Fibroblast of pulmonary artery (primary cell): ENCODE data around the gene SERTAD3.
"Not testable (repeated sequence)": the region's sequence is repeated elsewhere in the genome, so short reads cannot be mapped to it uniquely, and the experiment has no call there.

ENCODE experiments used
- DNase-seq: peaks from one replicate; pipeline ENCODE4 v3.0.0-alpha.2; 2010; ENCODE audit warnings: low read depth
- H3K4me3 ChIP-seq: replicated peaks from 2 replicates; pipeline ENCODE4 v1.5.1; 2011; ENCODE audit warnings: low read depth, mild to moderate bottlenecking, control low read depth, low read length, moderate library complexity
- TF ChIP-seq, protein P1 (sequence below): IDR thresholded peaks from 2 replicates; pipeline ENCODE4 v1.5.1; 2011; ENCODE audit warnings: mild to moderate bottlenecking, control low read depth, low read length, inconsistent platforms; ENCODE audit errors: missing control alignments

The SERTAD3 gene

DNA sequence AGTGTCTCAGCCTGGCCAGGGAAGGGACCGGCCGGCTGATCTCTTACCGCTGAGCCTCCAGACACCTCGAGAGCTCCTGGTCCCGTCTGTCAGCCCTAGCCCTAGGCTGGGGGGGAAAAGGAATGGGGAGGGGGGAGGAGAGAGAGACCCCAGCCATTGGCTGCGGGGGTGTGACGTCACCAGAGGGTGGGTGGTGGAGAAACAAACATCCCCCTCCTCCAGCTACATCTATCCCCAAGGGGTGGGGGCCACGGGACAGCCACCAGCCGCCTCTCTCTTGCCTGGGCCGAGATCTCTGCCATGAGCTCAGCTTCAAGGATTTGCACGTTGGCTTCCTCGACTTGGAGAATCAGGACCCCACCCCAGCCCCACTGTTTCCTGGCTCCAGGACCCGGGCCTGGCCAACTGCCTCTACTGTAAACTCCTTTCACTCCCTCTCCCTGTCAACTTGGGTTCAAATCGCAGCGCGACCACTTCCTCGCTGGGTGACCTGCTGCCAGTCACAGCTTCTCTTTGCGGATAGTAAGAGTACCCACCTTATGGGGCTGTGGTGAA lies 30.8 kb downstream of the SERTAD3 start, which contains the start of gene PRX:
PRX (minus strand) TSS at position 88 of the 555 bp plus-strand sequence. CDS start 5,446 bp downstream, outside the sequence.
- H3K4me3 ChIP-seq = no peak within 1 kb of the TSS
- TF ChIP-seq, protein P1, sequence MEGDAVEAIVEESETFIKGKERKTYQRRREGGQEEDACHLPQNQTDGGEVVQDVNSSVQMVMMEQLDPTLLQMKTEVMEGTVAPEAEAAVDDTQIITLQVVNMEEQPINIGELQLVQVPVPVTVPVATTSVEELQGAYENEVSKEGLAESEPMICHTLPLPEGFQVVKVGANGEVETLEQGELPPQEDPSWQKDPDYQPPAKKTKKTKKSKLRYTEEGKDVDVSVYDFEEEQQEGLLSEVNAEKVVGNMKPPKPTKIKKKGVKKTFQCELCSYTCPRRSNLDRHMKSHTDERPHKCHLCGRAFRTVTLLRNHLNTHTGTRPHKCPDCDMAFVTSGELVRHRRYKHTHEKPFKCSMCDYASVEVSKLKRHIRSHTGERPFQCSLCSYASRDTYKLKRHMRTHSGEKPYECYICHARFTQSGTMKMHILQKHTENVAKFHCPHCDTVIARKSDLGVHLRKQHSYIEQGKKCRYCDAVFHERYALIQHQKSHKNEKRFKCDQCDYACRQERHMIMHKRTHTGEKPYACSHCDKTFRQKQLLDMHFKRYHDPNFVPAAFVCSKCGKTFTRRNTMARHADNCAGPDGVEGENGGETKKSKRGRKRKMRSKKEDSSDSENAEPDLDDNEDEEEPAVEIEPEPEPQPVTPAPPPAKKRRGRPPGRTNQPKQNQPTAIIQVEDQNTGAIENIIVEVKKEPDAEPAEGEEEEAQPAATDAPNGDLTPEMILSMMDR = no peak
- no peak for DNase-seq

DNA sequence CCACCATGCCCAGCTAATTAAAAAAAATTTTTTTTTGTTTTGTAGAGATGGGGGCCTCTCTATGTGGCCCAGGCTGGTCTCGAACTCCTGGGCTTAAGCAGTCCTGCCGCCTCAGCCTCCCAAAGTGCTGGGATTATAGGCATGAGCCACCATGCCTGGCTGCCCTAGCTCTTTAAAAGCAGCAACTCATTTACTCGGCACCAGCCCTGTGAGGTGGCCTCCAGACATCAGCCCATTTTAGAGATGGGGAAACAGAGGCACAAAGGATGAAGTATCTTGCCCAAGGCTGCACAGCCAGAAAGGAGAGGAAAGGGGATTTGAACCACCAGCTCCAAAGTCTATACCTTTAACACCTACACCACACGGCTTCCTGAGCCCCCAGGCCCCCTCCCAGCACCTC lies 31.3 kb downstream of the SERTAD3 start:
- DNase-seq = no peak
- TF ChIP-seq, protein P1 = no peak
- H3K4me3 ChIP-seq = no peak overlapping the region

DNA sequence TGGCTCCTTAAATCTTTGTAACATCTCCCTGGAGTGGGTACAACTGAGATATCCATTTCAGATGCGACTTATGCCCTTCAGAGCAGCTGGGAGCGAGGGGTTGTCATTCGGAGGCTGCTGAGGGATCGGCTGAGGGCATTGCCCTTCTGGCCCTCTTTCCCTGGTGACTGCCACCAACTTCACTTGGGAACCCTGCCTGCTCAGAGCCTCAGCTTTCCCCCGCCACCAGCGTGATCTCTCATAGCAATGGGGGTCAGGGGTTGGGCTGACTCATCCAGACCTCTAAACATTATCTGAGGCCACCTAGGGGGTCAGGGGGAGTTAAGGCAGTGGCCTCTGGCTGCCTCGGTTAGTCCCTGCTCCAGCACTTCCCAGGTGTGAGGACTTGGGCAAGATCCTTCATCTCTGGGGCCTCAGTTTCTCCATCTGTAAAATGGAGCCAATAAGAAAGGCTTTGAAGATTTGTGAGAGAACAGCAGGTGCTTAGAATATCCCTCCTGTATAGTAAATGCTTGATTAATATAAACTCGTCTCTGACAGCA lies 32.1 kb downstream of the SERTAD3 start:
- H3K4me3 ChIP-seq = no peak overlapping the region
- TF ChIP-seq, protein P1 = no peak
- DNase-seq = no peak

DNA sequence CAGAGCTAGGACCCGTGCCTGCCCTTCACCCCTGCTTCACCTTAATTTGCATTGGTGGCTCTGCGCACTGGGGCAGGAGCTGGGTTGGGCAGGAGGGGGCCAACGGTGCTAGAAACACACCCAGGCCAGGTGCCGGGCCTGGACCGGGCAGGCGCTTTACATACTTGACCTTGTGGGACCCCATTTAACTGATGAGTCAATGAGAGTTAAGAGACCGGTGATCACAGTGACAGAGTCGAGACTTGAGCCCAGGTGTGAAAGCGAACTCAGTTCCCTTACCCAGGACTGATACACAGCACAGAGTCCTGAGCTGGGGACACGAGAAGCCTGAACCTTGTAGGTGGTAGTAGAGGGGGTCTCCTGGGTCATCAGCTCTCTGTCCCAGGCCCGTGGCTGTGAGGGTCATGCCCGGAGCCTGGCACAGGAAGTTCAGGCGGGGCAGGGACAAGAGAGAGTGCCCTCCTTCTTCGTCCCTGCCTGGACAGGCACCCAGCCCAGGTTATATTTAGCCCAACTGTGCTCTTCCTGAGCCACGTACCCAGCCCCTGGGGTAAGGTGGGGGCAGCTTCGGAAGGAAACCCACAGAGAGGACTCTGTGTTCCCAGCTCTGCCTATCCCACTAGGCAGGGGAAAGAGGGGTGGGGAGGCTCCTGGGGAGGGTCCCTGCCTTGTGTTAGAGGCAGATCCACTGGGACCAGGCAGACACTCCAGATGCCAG lies 32.9 kb downstream of the SERTAD3 start:
- DNase-seq = no peak
- no peak overlapping the region for H3K4me3 ChIP-seq
- TF ChIP-seq, protein P1 = no peak

DNA sequence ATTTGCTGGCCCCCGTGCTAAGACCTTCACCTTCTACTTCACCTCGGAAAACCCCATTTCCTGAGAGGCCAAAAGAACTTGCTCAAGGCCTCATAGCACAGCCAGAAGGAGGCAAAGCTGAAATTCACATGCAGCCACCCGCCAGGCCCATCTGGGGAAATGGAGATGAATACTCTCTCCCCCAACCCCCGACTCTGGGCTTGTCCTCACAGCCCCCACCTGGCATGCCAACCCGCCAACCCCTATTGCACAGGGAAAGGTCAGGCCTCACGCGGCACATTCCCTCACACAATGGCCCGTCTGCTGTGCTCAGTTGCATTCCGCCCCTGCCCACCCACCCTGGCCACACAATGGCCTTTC lies 34.1 kb downstream of the SERTAD3 start:
- no peak for DNase-seq
- H3K4me3 ChIP-seq = no peak overlapping the region
- TF ChIP-seq, protein P1 = no peak

DNA sequence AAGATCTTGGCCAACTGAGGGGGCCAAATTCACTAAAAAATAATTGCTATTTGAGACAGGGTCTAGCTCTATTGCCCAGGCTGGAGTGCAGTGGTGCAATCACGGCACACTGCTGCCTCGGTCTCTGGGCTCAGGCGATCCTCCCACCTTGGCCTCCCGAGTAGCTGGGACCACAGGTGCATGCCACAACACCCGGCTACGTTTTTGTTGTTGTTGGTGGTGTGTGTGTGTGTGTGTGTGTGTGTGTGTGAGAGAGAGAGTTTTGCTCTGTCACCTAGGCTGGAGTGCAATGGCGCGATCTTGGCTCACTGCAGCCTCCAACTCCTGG lies 35.6 kb downstream of the SERTAD3 start:
- DNase-seq, H3K4me3 ChIP-seq: not testable (repeated sequence)

DNA sequence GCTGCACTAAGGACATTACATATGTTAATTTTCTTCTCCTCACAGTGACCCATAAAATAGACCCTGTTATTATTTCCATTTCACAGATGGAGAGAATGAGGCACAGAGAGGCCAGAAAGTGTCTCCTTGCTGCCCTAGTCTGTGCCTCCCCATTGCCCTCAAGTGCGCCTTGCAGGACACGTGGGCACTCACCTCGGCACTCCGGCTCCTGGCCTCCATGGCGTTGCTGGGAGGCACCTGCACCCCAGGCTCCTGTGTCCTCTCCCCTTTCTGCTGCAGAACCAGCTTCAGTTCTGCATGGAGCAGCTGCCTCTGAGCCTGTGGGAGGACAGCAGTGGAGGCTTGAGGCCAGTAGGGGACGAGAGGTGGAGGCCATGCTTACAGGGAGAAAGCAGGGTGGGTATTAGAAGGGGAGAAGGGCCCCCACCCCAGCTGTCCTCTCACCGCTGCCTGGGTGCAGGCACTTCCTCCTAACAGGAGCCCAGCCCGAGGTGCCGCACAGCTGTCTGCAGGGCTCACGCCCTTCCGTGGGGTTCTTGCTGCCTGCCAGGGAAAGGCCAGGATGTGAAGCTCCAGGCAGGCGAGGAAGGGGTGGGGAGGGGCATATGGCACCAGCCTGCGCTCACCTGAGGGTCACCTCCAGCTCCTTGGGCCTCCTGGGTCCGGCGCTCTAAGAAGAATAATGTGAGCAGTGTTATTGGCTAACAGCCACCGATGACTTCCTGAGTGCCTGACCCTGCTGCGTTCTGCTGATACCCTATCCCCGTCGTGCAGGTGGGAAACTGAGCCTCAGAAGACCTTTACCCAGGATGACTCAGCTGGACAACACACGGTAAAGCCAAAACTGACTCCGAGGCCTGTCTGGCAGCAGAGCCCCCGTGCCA lies 36.2 kb downstream of the SERTAD3 start:
- DNase-seq = no peak
- TF ChIP-seq, protein P1 = no peak
- no peak overlapping the region for H3K4me3 ChIP-seq
